Karpas-422 (cell line): Measurements from ENCODE around the gene SIVA1. TPM values are rescaled to one million over a fixed set of nuclear protein-coding genes. Genes with fewer than 3 reads are reported as not detected.

Source experiments
- DNase-seq: peaks from one replicate; pipeline ENCODE4 v3.0.0-alpha.2; 2015
- H2AFZ ChIP-seq: fragments of 200-600 bp; sonication (generic); 2 replicates; pipeline ENCODE4 v1.6.1; 2014; ENCODE audit warnings: antibody characterized with exemption, low read length, mixed read lengths
- H3K27ac ChIP-seq: fragments of 200-600 bp; sonication (generic); 2 replicates; pipeline ENCODE4 v1.5.1; 2014; ENCODE audit warnings: mild to moderate bottlenecking, low read length, moderate library complexity
- H3K27me3 ChIP-seq: fragments of 200-600 bp; sonication (generic); 2 replicates; pipeline ENCODE4 v1.6.1; 2014; ENCODE audit warnings: low read length, mixed read lengths
- H3K36me3 ChIP-seq: fragments of 200-600 bp; sonication (generic); 2 replicates; pipeline ENCODE4 v1.6.1; 2014; ENCODE audit warnings: low read length, mixed read lengths; ENCODE audit not compliant: insufficient read depth
- H3K4me1 ChIP-seq: fragments of 200-600 bp; sonication (generic); 2 replicates; pipeline ENCODE4 v1.6.1; 2014; ENCODE audit warnings: mild to moderate bottlenecking, low read length, mixed read lengths
- H3K4me2 ChIP-seq: fragments of 200-600 bp; sonication (generic); 2 replicates; pipeline ENCODE4 v1.6.1; 2014; ENCODE audit warnings: low read length, low read depth, mild to moderate bottlenecking; ENCODE audit not compliant: poor library complexity, severe bottlenecking
- H3K4me3 ChIP-seq: fragments of 200-600 bp; sonication (generic); 2 replicates; pipeline ENCODE4 v1.5.1; 2014; ENCODE audit warnings: mild to moderate bottlenecking, antibody characterized with exemption, low read length, mixed read lengths
- H3K79me2 ChIP-seq: fragments of 200-600 bp; sonication (generic); 2 replicates; pipeline ENCODE4 v1.6.1; 2014; ENCODE audit warnings: mild to moderate bottlenecking, low read length, mixed read lengths
- H3K9ac ChIP-seq: fragments of 200-600 bp; sonication (generic); 2 replicates; pipeline ENCODE4 v1.6.0; 2014; ENCODE audit warnings: low read length
- H3K9me2 ChIP-seq: fragments of 200-600 bp; sonication (generic), shearing (Covaris generic); replicated peaks from 2 replicates; pipeline ENCODE4 v1.6.0; 2014; ENCODE audit warnings: mild to moderate bottlenecking, low read length, moderate library complexity; ENCODE audit not compliant: insufficient read depth
- H3K9me3 ChIP-seq: fragments of 300-700, 200-600 bp; sonication (generic); 2 replicates; pipeline ENCODE4 v1.6.1; 2014; ENCODE audit warnings: low read length, mixed read lengths
- H4K20me1 ChIP-seq: fragments of 200-600 bp; sonication (generic); 2 replicates; pipeline ENCODE4 v1.6.1; 2014; ENCODE audit warnings: mild to moderate bottlenecking, antibody characterized with exemption, low read length, low read depth; ENCODE audit not compliant: insufficient read depth
- total RNA-seq: library from RNA; depleted of rRNA; stranded (reverse); fragments of >200 nt; shearing (Covaris generic); gene quantifications from 2 replicates; pipeline ENCODE4 v1.2.3, GENCODE V29; 2014; ENCODE audit warnings: low replicate concordance

The SIVA1 gene
- total RNA-seq, 1 experiment from 2014 or later = 68.1 TPM

GRCh38 chr14:104784846-104785707, 32.1 kb downstream of the SIVA1 start:
- H3K4me1 ChIP-seq = no peaks in the 10 kb centered on the region
- H3K79me2 ChIP-seq = peaks cover 19% of the 10 kb centered on the region
- no peak overlapping the region for H3K9ac ChIP-seq
- H3K4me2 ChIP-seq = no peak overlapping the region
- H2AFZ ChIP-seq = no peak overlapping the region
- no peaks in the 10 kb centered on the region for H3K27me3 ChIP-seq
- H4K20me1 ChIP-seq = peaks cover 44% of the 10 kb centered on the region; the same call in 1 of the 2 replicates
- no peak overlapping the region for H3K27ac ChIP-seq
- no peaks in the 10 kb centered on the region for H3K9me2 ChIP-seq
- no peaks in the 10 kb centered on the region for H3K9me3 ChIP-seq
- no peaks in the 10 kb centered on the region for H3K36me3 ChIP-seq
- H3K4me3 ChIP-seq = no peak overlapping the region
- DNase-seq = no peak

GRCh38 chr14:104785708-104786080, 32.7 kb downstream of the SIVA1 start:
- Histone ChIP-seq H3K4me2 (no peak overlapping the region), H3K9ac (no peak overlapping the region), H3K4me1 (no peaks in the 10 kb centered on the region), H3K9me3 (no peaks in the 10 kb centered on the region), H2AFZ (no peak overlapping the region), H4K20me1 (peaks cover 50% of the 10 kb centered on the region; the same call in 1 of the 2 replicates), H3K27ac (no peak overlapping the region), H3K27me3 (no peaks in the 10 kb centered on the region), H3K36me3 (no peaks in the 10 kb centered on the region), H3K79me2 (peaks cover 24% of the 10 kb centered on the region), H3K9me2 (no peaks in the 10 kb centered on the region), H3K4me3 (no peak overlapping the region)
- DNase-seq = no peak

GRCh38 chr14:104786091-104786586, 33.2 kb downstream of the SIVA1 start:
- Histone ChIP-seq H2AFZ (no peak overlapping the region), H3K9ac (no peak overlapping the region), H3K27me3 (no peaks in the 10 kb centered on the region), H4K20me1 (peaks cover 54% of the 10 kb centered on the region; the same call in 1 of the 2 replicates), H3K9me3 (no peaks in the 10 kb centered on the region), H3K79me2 (peaks cover 28% of the 10 kb centered on the region), H3K36me3 (no peaks in the 10 kb centered on the region), H3K4me2 (no peak overlapping the region), H3K9me2 (no peaks in the 10 kb centered on the region), H3K27ac (no peak overlapping the region), H3K4me3 (no peak overlapping the region), H3K4me1 (no peaks in the 10 kb centered on the region)
- DNase-seq = no peak

DNA sequence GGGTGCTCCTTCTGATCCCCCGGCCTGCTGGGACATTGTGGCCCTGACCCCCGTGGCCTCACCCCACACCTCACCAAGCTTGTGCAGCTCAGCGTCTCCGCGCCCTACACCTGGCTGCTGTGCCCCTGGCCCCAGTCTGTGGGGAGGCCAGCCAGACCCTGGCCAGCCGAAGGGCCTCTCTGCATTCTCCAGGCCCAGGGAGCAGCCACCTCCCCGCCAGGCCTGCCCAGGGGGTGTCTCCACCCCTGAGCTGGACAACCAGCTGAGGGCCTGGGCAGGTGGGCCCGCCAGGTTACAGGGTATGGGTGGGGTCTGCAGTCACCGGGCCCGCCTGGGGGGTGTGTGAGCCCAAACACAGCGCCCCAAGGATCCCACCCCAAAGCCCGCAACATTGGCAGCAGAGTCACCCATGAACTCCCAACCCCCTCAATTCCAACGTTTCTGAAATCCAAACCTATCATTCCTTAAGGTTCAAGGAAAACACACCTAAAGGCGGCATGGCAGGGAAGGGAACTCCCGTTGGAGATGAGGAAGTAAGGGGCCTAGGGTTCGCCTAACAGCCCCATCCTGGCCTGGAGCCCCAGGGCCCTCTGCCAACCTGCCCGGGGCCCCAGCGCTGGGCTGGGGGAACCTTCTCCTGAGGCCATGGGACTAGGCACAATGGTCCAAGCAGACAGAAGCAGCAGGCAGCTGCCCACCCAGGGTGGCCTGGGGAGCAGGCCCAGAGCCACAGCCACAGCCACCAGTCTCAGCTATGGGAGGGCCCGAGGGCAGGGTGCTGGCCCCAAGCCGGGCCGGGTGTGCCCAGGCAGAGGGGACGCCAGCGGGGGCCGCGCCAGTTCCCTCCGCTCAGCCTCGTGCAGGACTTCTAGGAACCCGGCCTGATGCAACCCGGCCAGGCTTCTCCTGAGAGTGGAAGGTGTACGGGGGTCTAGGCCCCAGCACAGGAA, 34.1 kb downstream of the SIVA1 start:
- Histone ChIP-seq H3K4me3 (no peak overlapping the region), H3K27ac (no peak overlapping the region), H3K27me3 (no peaks in the 10 kb centered on the region), H2AFZ (no peak overlapping the region), H3K79me2 (peaks cover 37% of the 10 kb centered on the region), H3K36me3 (no peaks in the 10 kb centered on the region), H3K4me2 (no peak overlapping the region), H3K4me1 (no peaks in the 10 kb centered on the region), H3K9me2 (no peaks in the 10 kb centered on the region), H3K9ac (no peak overlapping the region), H4K20me1 (peaks cover 58% of the 10 kb centered on the region; the same call in 1 of the 2 replicates), H3K9me3 (no peaks in the 10 kb centered on the region)
- no peak for DNase-seq

GRCh38 chr14:104787736-104788135, 34.8 kb downstream of the SIVA1 start:
- Histone ChIP-seq H3K4me2 (no peak overlapping the region), H3K9ac (no peak overlapping the region), H3K9me3 (no peaks in the 10 kb centered on the region), H3K4me1 (no peaks in the 10 kb centered on the region), H3K27me3 (no peaks in the 10 kb centered on the region), H3K36me3 (no peaks in the 10 kb centered on the region), H4K20me1 (peaks cover 65% of the 10 kb centered on the region), H3K79me2 (peaks cover 44% of the 10 kb centered on the region), H3K4me3 (no peak overlapping the region), H3K27ac (no peak overlapping the region), H3K9me2 (no peaks in the 10 kb centered on the region), H2AFZ (no peak overlapping the region)
- DNase-seq = no peak

DNA sequence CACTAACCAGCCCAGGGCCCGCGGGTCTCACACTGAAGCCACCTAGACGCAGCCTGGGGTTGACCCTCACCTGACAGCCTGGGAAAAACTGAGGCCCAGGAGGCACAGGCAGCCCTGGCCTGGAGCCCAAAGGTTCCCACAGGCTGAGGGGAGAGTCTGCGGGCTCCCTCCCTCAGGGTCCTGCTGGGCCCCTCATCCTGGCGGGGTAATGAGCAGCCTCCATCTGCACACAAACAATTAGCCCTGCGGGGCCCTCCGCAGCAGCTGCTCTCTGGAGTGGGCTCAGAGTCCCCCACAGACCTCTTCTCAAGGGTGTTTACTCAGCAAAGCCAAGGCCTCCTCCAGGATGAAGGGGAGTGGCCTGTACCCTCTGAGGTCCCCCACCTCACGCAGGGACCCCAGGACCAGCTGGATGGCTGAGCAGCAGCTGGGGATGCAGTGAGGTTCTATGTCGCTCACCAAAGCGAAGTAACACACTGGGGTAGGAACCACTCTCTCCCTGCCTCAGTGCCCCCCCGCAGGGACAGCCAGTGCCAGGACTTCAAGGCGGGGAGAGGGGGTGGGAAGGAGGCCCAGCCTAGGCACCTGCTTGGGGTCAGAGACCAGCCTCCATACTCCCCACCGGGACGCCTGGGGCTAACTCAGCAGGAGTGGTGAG, 35.3 kb downstream of the SIVA1 start:
- no peak overlapping the region for H3K4me2 ChIP-seq
- H2AFZ ChIP-seq = no peak overlapping the region
- H3K4me3 ChIP-seq = no peak overlapping the region
- H3K9me2 ChIP-seq = no peaks in the 10 kb centered on the region
- H3K79me2 ChIP-seq = peaks cover 49% of the 10 kb centered on the region
- peaks cover 71% of the 10 kb centered on the region for H4K20me1 ChIP-seq
- no peaks in the 10 kb centered on the region for H3K9me3 ChIP-seq
- no peaks in the 10 kb centered on the region for H3K36me3 ChIP-seq
- H3K27me3 ChIP-seq = no peaks in the 10 kb centered on the region
- no peak overlapping the region for H3K27ac ChIP-seq
- DNase-seq = no peak
- H3K9ac ChIP-seq = no peak overlapping the region
- H3K4me1 ChIP-seq = peaks cover 3% of the 10 kb centered on the region

- DNase-seq = no peak
- no peak overlapping the region for H3K4me2 ChIP-seq
- no peaks in the 10 kb centered on the region for H3K36me3 ChIP-seq
- peaks cover 11% of the 10 kb centered on the region for H3K4me1 ChIP-seq
- H3K27ac ChIP-seq = no peak overlapping the region
- H3K79me2 ChIP-seq = peaks cover 57% of the 10 kb centered on the region
- H3K9ac ChIP-seq = no peak overlapping the region
- H3K27me3 ChIP-seq = no peaks in the 10 kb centered on the region
- H2AFZ ChIP-seq = no peak overlapping the region
- peaks cover 75% of the 10 kb centered on the region for H4K20me1 ChIP-seq
- H3K4me3 ChIP-seq = no peak overlapping the region
- no peaks in the 10 kb centered on the region for H3K9me2 ChIP-seq
- no peaks in the 10 kb centered on the region for H3K9me3 ChIP-seq
Measured at GRCh38 chr14:104788873-104789663, 36.1 kb downstream of the SIVA1 start.
